NT2/D1 (cell line): ENCODE measurements around the gene TUFM.
"Not testable (repeated sequence)": the region's sequence is repeated elsewhere in the genome, so short reads cannot be mapped to it uniquely, and the experiment has no call there.

ENCODE experiments used
- DNase-seq: peaks from one replicate; pipeline ENCODE4 v3.0.0-alpha.2; 2011; ENCODE audit warnings: low read depth, low spot score
- H3K27me3 ChIP-seq: 2 replicates; pipeline ENCODE4 v1.6.0; 2011; ENCODE audit warnings: mild to moderate bottlenecking; ENCODE audit not compliant: insufficient read length, insufficient read depth
- H3K36me3 ChIP-seq: 2 replicates; pipeline ENCODE4 v1.6.1; 2011; ENCODE audit warnings: mild to moderate bottlenecking, low read length, mixed read lengths; ENCODE audit not compliant: insufficient read depth, insufficient read length
- H3K4me1 ChIP-seq: 2 replicates; pipeline ENCODE4 v1.5.1; 2011; ENCODE audit not compliant: insufficient read depth, insufficient read length
- H3K4me3 ChIP-seq: 2 replicates; pipeline ENCODE4 v1.5.1; 2011; ENCODE audit warnings: low read depth; ENCODE audit not compliant: insufficient read length
- H3K9ac ChIP-seq: 2 replicates; pipeline ENCODE4 v1.6.0; 2011; ENCODE audit warnings: low read depth; ENCODE audit not compliant: insufficient read length
- H3K9me3 ChIP-seq: 2 replicates; pipeline ENCODE4 v1.5.1; 2011; ENCODE audit warnings: mild to moderate bottlenecking, low read length; ENCODE audit not compliant: insufficient read depth
- SUZ12 ChIP-seq: IDR thresholded peaks from 2 replicates; pipeline ENCODE4 v1.6.1; 2011; ENCODE audit not compliant: insufficient read length, insufficient read depth; ENCODE audit errors: extremely low read depth
- YY1 ChIP-seq: IDR thresholded peaks from 2 replicates; pipeline ENCODE4 v1.6.1; 2011; ENCODE audit not compliant: insufficient read length, insufficient read depth
- ZNF274 ChIP-seq: IDR thresholded peaks from 2 replicates; pipeline ENCODE4 v1.6.1; 2011; ENCODE audit warnings: mild to moderate bottlenecking, low read depth, low read length

The TUFM gene

DNA sequence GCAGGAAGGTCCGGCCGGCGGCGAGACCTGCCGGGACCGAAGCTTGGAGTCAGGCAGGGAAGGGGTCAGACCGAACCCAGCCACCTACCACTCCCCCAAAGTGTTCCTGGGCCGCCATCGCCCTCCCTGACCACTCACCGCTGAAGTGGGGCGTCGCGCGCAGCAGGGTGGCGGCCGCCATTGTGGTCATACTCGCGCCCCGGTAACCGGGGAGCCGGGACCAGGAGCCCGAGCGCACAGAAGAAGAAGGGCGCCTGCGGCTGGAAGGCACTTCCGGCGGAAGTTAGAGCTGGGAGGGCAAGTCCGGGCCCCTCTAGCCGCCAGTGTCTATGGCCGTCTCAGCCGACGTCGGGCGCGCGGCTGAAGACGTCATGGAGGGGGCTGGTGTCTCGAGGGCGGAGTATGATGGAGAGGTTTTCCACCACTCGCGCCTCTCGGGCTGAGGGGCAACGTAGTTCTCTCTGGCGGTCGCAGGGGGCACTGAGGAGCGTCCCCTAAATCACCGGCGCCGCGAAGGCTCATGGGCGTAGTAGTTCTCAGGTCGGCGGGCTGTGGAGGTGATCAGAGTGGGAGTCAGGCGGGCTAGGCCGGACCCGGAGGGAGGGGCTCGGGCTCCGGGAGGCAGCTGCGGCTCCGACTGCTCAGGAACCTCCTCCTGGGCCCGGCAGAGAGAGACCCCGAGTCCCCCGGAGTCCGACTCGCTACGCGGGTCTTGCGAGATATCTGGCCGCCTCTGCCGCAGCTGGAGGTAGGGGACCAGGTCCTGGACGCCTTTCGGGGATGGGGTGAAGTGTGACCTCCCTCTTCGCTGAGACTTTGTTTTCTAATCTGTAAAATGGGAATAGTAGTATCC is at the start of gene TUFM:
TUFM (minus strand) TSS at position 269 of the 853 bp plus-strand sequence; CDS start at position 190, 79 bp downstream.
- TF ChIP-seq YY1 (no peak), ZNF274 (no peak)
- H3K36me3 ChIP-seq = peaks cover 44% of the 10 kb centered on the region
- H3K27me3 ChIP-seq = no peaks in the 10 kb centered on the region
- no peaks in the 10 kb centered on the region for H3K9me3 ChIP-seq
- peak within 1 kb of the TSS; percentile 100 for H3K4me3 ChIP-seq
- DNase-seq = peak; percentile 99
- peak within 1 kb of the TSS; percentile 100 for H3K9ac ChIP-seq
- H3K4me1 ChIP-seq = peaks cover 8% of the 10 kb centered on the region

DNA sequence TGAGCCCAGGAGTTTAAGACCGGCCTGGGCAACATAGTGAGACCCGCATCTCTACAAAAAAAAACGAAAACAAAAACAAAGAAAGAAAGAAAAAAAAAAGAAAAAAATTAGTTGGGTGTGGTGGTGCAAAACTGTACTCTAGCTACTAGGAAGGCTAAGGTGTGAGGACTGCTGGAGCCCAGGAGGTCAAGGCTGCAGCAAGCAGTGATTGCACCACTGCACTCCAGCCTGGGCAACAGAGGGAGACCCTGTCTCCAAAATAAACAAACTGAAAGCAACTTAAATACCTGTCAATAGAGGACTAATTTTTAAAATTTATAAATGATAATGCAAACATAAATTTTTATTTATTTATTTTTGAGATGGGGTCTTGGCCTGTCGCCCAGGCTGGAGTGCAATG is 49.5 kb upstream of the TUFM start:
- no peak for DNase-seq
- no peak overlapping the region for H3K9ac ChIP-seq
- H3K36me3 ChIP-seq = peaks cover 6% of the 10 kb centered on the region
- H3K27me3 ChIP-seq = no peaks in the 10 kb centered on the region
- TF ChIP-seq SUZ12 (no peak), ZNF274 (no peak), YY1 (no peak)
- no peaks in the 10 kb centered on the region for H3K9me3 ChIP-seq
- no peak overlapping the region for H3K4me3 ChIP-seq
- peaks cover 2% of the 10 kb centered on the region for H3K4me1 ChIP-seq

DNA sequence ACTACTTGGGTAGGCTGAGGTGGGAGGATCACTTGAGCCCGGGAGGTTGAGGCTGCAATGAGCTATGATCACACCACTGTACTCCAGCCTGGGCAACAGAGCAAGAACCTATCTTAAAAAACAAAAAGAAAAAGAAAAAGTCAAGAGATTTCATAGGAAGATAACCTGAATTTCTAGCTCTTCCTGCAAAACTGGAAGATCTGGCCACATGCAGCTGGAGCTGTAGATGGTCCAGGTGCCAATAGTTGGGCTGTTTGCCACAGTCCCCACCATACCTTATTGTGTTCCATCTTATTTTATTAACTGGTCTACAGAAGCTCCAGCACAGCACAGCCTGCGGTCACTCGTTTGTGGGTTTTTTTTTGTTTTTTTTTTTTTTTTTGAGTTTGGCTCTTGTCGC is 47.1 kb upstream of the TUFM start:
- TF ChIP-seq SUZ12 (no peak), YY1 (no peak), ZNF274 (no peak)
- Histone ChIP-seq H3K9ac (no peak overlapping the region), H3K36me3 (peaks cover 4% of the 10 kb centered on the region), H3K9me3 (no peaks in the 10 kb centered on the region), H3K27me3 (no peaks in the 10 kb centered on the region), H3K4me1 (no peaks in the 10 kb centered on the region), H3K4me3 (no peak overlapping the region)
- no peak for DNase-seq

DNA sequence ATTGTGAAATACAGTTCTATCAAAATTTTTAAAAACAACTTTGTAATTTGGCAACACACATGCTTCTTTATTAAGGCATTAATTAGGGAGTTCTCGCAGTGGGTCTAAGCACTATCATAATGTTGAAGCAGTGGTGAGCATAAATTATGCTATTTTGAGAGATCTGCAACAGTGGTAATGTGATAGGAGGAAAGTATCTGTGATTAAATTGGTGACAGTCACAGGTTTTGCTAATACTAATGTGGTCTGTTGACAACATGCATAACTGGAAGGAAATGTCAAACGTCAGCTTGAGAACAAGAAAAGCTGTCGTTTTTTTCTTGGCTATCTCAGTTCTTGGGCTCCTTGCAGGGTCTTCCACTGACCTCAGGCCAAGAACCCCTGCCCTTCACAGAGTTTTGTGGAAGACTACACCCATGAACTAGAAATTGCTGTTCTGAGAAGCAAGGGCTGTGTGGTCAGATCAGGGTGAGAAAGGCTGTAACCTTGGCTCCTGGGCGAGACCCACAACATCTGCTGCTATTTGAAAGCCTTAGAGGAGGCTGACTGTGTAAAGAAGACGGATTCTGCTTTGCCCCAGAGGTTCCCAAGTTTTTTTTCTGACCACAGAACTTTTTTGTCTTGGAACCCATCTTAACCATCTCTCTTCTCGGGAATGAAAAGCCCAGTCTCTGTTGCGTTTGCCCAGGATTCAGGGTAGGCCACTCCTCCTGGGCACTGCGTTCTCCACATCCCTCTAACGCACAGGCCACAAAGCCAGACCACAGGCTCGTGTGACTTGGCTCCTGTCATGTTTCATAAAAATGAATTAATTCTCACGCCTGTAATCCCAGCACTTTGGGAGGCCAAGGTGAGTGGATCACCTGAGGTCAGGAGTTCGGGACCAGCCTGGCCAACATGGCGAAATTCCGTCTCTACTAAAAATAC is 46.1 kb upstream of the TUFM start:
- Histone ChIP-seq H3K4me1 (no peaks in the 10 kb centered on the region), H3K36me3 (peaks cover 4% of the 10 kb centered on the region), H3K9me3 (no peaks in the 10 kb centered on the region), H3K9ac (no peak overlapping the region), H3K27me3 (no peaks in the 10 kb centered on the region), H3K4me3 (no peak overlapping the region)
- TF ChIP-seq SUZ12 (no peak), YY1 (no peak), ZNF274 (no peak)
- DNase-seq = no peak

DNA sequence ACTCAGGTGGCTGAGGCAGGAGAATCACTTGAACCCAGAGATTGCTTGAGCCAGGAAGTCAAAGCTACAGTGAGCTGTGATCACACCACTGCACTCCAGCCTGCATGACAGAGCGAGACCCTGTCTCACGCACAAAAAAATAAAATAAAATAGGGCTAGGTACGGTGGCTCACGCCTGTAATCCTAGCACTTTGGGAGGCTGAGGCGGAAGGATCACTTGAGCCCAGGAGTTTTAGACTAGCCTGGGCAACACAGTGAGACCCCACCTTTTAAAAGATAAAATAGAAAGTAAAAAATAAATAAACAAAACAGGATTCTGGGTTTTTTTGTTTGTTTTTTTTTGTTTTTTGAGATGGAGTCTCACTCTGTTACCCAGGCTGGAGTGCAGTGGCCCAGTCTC is 44.2 kb upstream of the TUFM start:
- not testable (repeated sequence) for H3K36me3 ChIP-seq, DNase-seq, H3K4me3 ChIP-seq, H3K9ac ChIP-seq, H3K9me3 ChIP-seq, H3K4me1 ChIP-seq, H3K27me3 ChIP-seq

DNA sequence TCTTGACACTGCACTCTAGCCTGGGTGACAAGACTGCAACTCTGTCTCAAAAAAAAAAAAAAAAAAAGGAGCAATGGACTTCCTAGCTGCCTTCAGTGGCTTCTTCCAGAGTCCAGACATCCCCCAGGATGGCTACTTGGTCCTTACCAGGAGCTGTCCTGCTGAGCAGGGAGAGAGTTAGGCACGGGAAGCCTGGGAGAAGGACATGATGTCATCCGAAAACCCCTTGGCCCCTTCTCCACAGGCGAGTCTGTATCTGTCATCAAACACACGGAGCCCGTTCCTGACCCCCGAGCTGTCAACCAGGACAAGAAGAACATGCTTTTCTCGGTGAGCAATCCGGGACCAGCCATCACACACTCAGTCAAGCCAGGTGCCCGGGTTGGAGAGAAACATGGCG is 40.8 kb upstream of the TUFM start:
- Histone ChIP-seq H3K4me3 (no peak overlapping the region), H3K36me3 (peaks cover 4% of the 10 kb centered on the region), H3K9ac (no peak overlapping the region), H3K27me3 (no peaks in the 10 kb centered on the region), H3K9me3 (no peaks in the 10 kb centered on the region), H3K4me1 (peaks cover 14% of the 10 kb centered on the region)
- no peak for DNase-seq
- TF ChIP-seq YY1 = no peak
- TF ChIP-seq ZNF274 = no peak
- no peak for TF ChIP-seq SUZ12

DNA sequence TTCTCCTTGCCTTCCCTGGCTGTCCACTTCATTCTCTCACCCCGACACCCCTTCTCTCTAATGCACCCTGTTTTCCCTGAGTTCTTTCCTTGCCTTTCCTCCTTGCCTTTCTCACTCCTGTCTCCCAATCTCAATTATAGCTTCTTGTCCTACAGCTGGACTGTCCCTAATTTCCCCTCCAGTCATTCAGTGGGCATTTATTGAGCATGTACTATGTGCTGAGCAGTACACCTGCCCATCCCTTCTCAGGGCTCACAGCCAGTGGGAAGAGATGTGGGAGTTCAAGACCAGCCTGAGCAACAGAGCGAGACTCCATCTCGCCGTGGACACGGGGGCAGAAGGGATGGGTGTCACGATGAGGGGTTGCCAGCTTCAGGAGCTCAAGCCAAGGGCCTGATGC is 37.9 kb upstream of the TUFM start:
- Histone ChIP-seq H3K4me3 (no peak overlapping the region), H3K9ac (no peak overlapping the region), H3K27me3 (peaks cover 9% of the 10 kb centered on the region), H3K4me1 (peaks cover 24% of the 10 kb centered on the region), H3K9me3 (no peaks in the 10 kb centered on the region), H3K36me3 (peaks cover 4% of the 10 kb centered on the region)
- no peak for DNase-seq
- TF ChIP-seq YY1 = no peak
- TF ChIP-seq SUZ12 = no peak
- no peak for TF ChIP-seq ZNF274
